Activated T-cell treated with anti-CD3 and anti-CD28 coated beads, Interleukin-2, amount 50 U/mL, for 24 hours (primary cell): ENCODE results near the gene DMD.
"Not testable (repeated sequence)": the region's sequence is repeated elsewhere in the genome, so short reads cannot be mapped to it uniquely, and the experiment has no call there.

Experiments
- DNase-seq: peaks from one replicate; pipeline ENCODE4 v3.0.0-alpha.2; 2020
- H3K27ac Mint-ChIP-seq: 2 replicates; pipeline ENCODE4 v1.8.0; 2020; ENCODE audit warnings: mild to moderate bottlenecking, mixed read lengths
- H3K27me3 Mint-ChIP-seq: 2 replicates; pipeline ENCODE4 v1.8.0; 2020; ENCODE audit warnings: mixed read lengths
- H3K36me3 Mint-ChIP-seq: 2 replicates; pipeline ENCODE4 v1.8.0; 2020; ENCODE audit warnings: low read depth, mixed read lengths
- H3K4me1 Mint-ChIP-seq: 2 replicates; pipeline ENCODE4 v1.8.0; 2020; ENCODE audit warnings: low read depth, mixed read lengths
- H3K4me3 Mint-ChIP-seq: 2 replicates; pipeline ENCODE4 v1.8.0; 2020; ENCODE audit warnings: mild to moderate bottlenecking, moderate library complexity, mixed read lengths
- H3K9me3 Mint-ChIP-seq: 2 replicates; pipeline ENCODE4 v1.8.0; 2020; ENCODE audit warnings: mixed read lengths

Gene DMD

GRCh38 chrX:31506360-31506759, 1705.0 kb downstream of the DMD start:
- H3K4me1 Mint-ChIP-seq = no peaks in the 10 kb centered on the region
- H3K27me3 Mint-ChIP-seq = peaks cover 7% of the 10 kb centered on the region
- no peak overlapping the region for H3K27ac Mint-ChIP-seq
- no peaks in the 10 kb centered on the region for H3K36me3 Mint-ChIP-seq
- H3K4me3 Mint-ChIP-seq = no peak overlapping the region
- no peaks in the 10 kb centered on the region for H3K9me3 Mint-ChIP-seq
- DNase-seq = no peak

DNA sequence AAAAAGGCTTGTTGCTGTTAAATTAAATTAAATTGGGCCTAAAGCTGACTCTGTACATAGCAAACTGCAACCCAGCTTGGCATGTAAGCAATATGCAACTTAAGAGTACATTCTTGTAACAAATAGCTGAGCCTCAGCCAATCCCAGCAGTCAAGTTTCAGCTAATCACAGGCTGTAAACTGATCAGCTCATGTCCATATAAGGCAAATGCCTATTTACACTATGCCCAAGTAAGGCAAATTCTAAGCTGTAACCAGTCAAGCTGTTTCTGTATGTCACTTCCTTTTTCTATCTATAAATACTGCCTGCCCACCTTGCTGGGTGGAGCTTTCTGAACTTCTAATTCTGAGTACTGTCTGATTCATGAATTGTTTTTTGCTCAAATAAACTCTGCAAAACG, 1710.4 kb downstream of the DMD start:
- no peak for DNase-seq
- Mint-ChIP-seq H3K4me3 (no peak overlapping the region), H3K27ac (no peak overlapping the region), H3K9me3 (no peaks in the 10 kb centered on the region), H3K27me3 (peaks cover 20% of the 10 kb centered on the region), H3K36me3 (no peaks in the 10 kb centered on the region), H3K4me1 (no peaks in the 10 kb centered on the region)

- Mint-ChIP-seq H3K4me3 (no peak overlapping the region), H3K27me3 (peaks cover 27% of the 10 kb centered on the region), H3K27ac (no peak overlapping the region), H3K9me3 (no peaks in the 10 kb centered on the region), H3K36me3 (no peaks in the 10 kb centered on the region), H3K4me1 (no peaks in the 10 kb centered on the region)
- DNase-seq = no peak
These were observed 1712.2 kb downstream of the DMD start for GRCh38 chrX:31499109-31499508.

DNA sequence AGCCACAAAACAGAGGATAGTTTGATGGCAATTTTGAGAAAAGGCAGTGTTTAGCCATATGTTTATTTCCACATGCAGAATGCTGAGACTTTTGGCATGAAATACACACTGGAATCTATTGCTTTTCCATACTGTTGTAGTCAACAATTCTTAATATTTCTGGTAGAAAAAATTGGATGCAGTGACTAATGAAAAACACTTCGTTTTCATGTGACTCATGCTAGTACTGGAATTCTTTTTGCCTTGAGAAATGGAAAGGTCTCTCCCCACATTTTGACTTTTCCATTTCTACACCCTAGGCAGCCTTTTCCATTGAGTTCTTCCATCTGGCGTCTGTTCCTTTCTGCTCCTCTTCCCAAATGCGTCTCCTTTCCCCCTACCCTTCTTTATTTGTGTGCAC, 1714.3 kb downstream of the DMD start:
- DNase-seq = no peak
- no peak overlapping the region for H3K27ac Mint-ChIP-seq
- H3K4me3 Mint-ChIP-seq = no peak overlapping the region
- H3K4me1 Mint-ChIP-seq = no peaks in the 10 kb centered on the region
- no peaks in the 10 kb centered on the region for H3K9me3 Mint-ChIP-seq
- H3K27me3 Mint-ChIP-seq = peaks cover 31% of the 10 kb centered on the region
- H3K36me3 Mint-ChIP-seq = no peaks in the 10 kb centered on the region

DNA sequence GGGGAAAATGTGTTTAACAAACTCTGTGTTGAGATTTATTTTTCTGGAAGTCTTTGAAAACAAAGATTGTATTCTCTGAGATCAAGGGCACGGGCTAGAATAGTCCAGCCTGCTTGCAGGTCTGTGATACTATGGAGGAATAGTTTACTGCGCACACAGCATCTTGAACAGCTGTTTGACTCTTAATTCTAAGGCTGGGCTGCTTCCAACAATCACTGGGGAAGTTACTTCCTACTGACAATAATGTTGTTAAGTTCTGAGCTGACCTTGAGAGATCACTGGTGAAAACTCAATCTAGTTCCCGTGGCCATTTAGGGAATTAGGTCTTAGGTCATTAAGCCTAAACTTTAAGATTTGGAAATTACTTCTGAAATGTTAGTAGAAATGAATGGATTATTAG, 1723.4 kb downstream of the DMD start:
- DNase-seq = no peak
- H3K27ac Mint-ChIP-seq = no peak overlapping the region
- H3K4me3 Mint-ChIP-seq = no peak overlapping the region
- no peaks in the 10 kb centered on the region for H3K4me1 Mint-ChIP-seq
- no peaks in the 10 kb centered on the region for H3K9me3 Mint-ChIP-seq
- H3K36me3 Mint-ChIP-seq = no peaks in the 10 kb centered on the region
- H3K27me3 Mint-ChIP-seq = peaks cover 23% of the 10 kb centered on the region

- no peak overlapping the region for H3K27ac Mint-ChIP-seq
- H3K27me3 Mint-ChIP-seq = peaks cover 13% of the 10 kb centered on the region
- DNase-seq = no peak
- H3K36me3 Mint-ChIP-seq = no peaks in the 10 kb centered on the region
- H3K4me3 Mint-ChIP-seq = no peak overlapping the region
- H3K4me1 Mint-ChIP-seq = no peaks in the 10 kb centered on the region
- no peaks in the 10 kb centered on the region for H3K9me3 Mint-ChIP-seq
These were observed 1728.0 kb downstream of the DMD start for GRCh38 chrX:31483336-31483735.

DNA sequence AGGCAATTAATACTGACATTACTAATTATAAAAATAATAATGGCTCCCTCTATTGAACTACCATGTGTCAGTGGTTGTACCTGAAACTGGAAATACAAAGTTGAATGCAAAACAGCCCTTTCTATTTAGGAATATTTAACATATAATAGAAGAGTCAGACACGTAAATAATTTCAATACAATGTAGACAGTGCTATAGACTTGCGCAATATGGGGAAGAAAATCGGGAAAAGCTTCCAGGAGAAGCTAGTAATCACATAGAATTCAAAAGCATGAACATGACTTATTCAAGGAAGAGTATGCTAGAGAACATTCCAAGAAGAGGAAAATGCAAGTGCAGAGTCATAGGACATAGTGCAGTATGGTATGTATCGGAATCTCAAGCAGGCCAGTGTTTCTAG, 1730.7 kb downstream of the DMD start:
- Mint-ChIP-seq H3K4me3 (no peak overlapping the region), H3K9me3 (no peaks in the 10 kb centered on the region), H3K36me3 (no peaks in the 10 kb centered on the region), H3K27ac (no peak overlapping the region), H3K27me3 (peaks cover 15% of the 10 kb centered on the region), H3K4me1 (no peaks in the 10 kb centered on the region)
- no peak for DNase-seq

- no peak for DNase-seq
- no peak overlapping the region for H3K27ac Mint-ChIP-seq
- H3K4me3 Mint-ChIP-seq = no peak overlapping the region
- peaks cover 28% of the 10 kb centered on the region for H3K27me3 Mint-ChIP-seq
- H3K4me1 Mint-ChIP-seq = no peaks in the 10 kb centered on the region
- no peaks in the 10 kb centered on the region for H3K36me3 Mint-ChIP-seq
- H3K9me3 Mint-ChIP-seq = no peaks in the 10 kb centered on the region
These were observed 1740.1 kb downstream of the DMD start for GRCh38 chrX:31471229-31471628.

DNA sequence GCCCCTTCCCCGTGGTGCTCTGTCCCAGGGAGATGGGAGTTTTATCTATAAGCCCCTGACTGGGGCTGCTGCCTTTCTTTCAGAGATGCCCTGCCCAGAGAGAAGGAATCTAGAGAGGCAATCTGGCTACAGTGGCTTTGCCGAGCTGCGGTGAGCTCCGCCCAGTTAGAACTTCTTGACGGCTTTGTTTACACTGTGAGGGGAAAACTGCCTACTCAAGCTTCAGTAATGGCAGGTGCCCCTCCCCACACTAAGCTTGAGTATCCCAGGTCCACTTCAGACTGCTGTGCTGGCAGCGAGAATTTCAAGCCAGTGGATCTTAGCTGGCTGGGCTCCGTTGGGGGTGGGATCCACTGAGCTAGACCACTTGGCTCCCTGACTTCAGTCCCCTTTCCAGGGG, 1740.6 kb downstream of the DMD start:
- not testable (repeated sequence) for H3K36me3 Mint-ChIP-seq, DNase-seq, H3K4me1 Mint-ChIP-seq, H3K9me3 Mint-ChIP-seq, H3K4me3 Mint-ChIP-seq, H3K27ac Mint-ChIP-seq
- H3K27me3 Mint-ChIP-seq = peaks cover 25% of the 10 kb centered on the region

GRCh38 chrX:31464306-31464915, 1746.9 kb downstream of the DMD start:
- DNase-seq = no peak
- peaks cover 2% of the 10 kb centered on the region for H3K4me1 Mint-ChIP-seq
- no peaks in the 10 kb centered on the region for H3K36me3 Mint-ChIP-seq
- H3K27ac Mint-ChIP-seq = no peak overlapping the region
- H3K9me3 Mint-ChIP-seq = no peaks in the 10 kb centered on the region
- no peak overlapping the region for H3K4me3 Mint-ChIP-seq
- H3K27me3 Mint-ChIP-seq = peaks cover 13% of the 10 kb centered on the region

DNA sequence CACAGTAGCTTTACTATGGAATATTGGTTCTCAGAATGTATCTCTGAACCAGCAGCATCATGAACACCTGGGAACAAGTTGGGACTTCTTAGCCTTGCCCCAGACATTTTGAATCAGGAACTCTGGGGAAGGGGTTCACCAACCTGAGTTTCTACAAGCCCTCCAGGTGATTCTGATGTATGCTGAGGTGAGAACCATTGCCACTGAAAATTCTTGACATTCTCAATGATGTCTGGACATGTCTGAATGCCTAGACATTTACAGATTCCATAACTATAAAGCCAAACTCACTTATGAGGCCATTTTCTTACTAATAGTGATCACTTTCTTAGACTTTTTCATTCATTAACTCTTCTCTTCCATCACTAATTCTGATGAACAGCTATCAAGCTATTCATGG, 1750.1 kb downstream of the DMD start:
- Mint-ChIP-seq H3K27me3 (peaks cover 8% of the 10 kb centered on the region), H3K27ac (no peak overlapping the region), H3K4me3 (no peak overlapping the region), H3K36me3 (no peaks in the 10 kb centered on the region), H3K4me1 (peaks cover 2% of the 10 kb centered on the region), H3K9me3 (no peaks in the 10 kb centered on the region)
- DNase-seq = no peak

GRCh38 chrX:31459361-31459760, 1752.0 kb downstream of the DMD start:
- Mint-ChIP-seq H3K4me1 (peaks cover 2% of the 10 kb centered on the region), H3K27me3 (peaks cover 14% of the 10 kb centered on the region), H3K4me3 (no peak overlapping the region), H3K9me3 (no peaks in the 10 kb centered on the region), H3K36me3 (no peaks in the 10 kb centered on the region), H3K27ac (no peak overlapping the region)
- no peak for DNase-seq

- H3K4me1 Mint-ChIP-seq = no peaks in the 10 kb centered on the region
- DNase-seq = no peak
- no peak overlapping the region for H3K4me3 Mint-ChIP-seq
- no peak overlapping the region for H3K27ac Mint-ChIP-seq
- peaks cover 9% of the 10 kb centered on the region for H3K27me3 Mint-ChIP-seq
- no peaks in the 10 kb centered on the region for H3K9me3 Mint-ChIP-seq
- no peaks in the 10 kb centered on the region for H3K36me3 Mint-ChIP-seq
These were observed 1761.4 kb downstream of the DMD start for GRCh38 chrX:31449965-31450364.

GRCh38 chrX:31449081-31449480, 1762.3 kb downstream of the DMD start:
- Mint-ChIP-seq H3K4me1 (no peaks in the 10 kb centered on the region), H3K36me3 (no peaks in the 10 kb centered on the region), H3K27ac (no peak overlapping the region), H3K9me3 (no peaks in the 10 kb centered on the region), H3K27me3 (peaks cover 9% of the 10 kb centered on the region), H3K4me3 (no peak overlapping the region)
- no peak for DNase-seq

GRCh38 chrX:31445542-31445941, 1765.8 kb downstream of the DMD start:
- Mint-ChIP-seq H3K9me3 (no peaks in the 10 kb centered on the region), H3K27ac (no peak overlapping the region), H3K4me3 (no peak overlapping the region), H3K4me1 (no peaks in the 10 kb centered on the region), H3K36me3 (no peaks in the 10 kb centered on the region), H3K27me3 (peaks cover 12% of the 10 kb centered on the region)
- no peak for DNase-seq

DNA sequence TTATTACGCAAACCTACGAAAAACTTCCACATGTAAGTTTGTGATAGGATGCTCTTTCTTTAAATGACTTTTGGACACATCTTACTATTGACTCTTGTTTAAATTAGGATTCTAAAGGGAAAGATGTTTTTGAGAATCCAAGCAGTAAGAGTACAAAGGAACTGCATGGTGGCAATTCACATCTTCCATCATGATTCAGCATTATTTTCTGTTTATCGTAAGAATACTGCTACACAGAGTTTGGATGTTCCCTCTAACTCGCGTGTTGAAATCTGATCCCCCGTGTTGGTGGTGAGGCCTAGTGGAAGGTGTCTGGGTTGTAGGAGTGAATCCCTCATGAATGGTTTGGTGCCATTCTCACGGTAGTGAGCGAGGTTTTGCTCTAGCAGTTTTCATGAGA, 1767.7 kb downstream of the DMD start:
- Mint-ChIP-seq H3K9me3 (no peaks in the 10 kb centered on the region), H3K4me3 (no peak overlapping the region), H3K36me3 (no peaks in the 10 kb centered on the region), H3K27me3 (peaks cover 10% of the 10 kb centered on the region), H3K27ac (no peak overlapping the region), H3K4me1 (no peaks in the 10 kb centered on the region)
- DNase-seq = no peak
